Activated T-cell treated with anti-CD3 and anti-CD28 coated beads for 48 hours (primary cell): ENCODE measurements around the gene HSDL2.
"Not testable (repeated sequence)": the region's sequence is repeated elsewhere in the genome, so short reads cannot be mapped to it uniquely, and the experiment has no call there.

ENCODE experiments used
- DNase-seq: peaks from one replicate; pipeline ENCODE4 v3.0.0-alpha.2; 2020; ENCODE audit warnings: low read depth

The HSDL2 gene

DNA sequence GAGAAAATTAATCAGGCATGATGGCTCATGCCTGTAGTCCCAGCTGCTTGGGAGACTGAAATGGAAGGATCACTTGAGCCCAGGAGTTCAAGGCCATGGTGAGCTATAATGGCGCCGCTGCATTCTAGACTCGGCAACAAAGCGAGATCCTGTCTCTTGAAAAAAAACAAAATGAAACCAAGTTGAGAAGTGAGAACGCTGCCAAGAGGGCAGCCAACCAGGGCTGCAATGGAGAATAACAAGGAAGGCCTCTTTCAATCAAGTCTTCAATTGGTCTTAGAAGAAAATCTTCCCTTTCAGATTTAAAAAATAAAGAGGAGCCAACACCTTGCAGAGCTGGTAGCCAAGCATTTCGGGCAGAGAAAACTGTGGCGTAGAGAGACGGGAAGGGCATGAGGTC, 121.4 kb downstream of the HSDL2 start:
- DNase-seq: no peak

DNA sequence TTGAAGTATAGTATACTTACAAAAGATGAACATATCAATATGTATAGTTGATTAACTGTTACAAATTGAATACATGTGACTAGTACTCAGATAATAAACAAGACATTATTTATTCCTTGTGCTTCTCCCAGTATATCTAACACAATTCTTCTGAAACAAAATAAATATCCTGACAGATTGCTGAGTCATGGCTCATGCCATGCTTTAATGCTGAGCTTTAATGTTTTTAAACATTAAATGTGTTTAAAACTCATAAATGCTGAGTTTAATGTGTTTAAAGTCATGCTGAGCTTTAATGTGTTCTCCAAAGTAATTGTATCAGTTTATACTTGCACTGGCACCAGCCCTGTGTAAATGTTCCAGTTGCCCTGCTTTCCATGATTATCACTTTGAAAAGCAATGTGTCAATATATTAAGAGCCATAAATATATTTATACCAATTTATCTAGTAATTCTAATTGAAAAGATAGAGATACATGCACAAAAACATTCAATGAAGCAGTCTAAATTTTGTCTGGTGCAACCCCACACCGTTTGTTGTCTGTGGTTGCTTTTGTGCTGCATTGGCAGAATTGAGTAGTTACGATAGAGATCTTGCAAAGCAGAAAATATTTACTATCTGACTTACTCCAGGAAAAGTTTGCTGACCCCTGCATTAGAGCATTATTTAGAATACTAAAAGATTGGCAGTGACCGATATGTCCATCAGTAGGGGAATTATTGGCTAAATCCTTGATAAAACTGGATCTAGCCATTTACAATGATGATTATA, 122.5 kb downstream of the HSDL2 start:
- DNase-seq: no peak

GRCh38 chr9:112503170-112503569, 123.3 kb downstream of the HSDL2 start:
- no peak for DNase-seq

GRCh38 chr9:112505086-112505485, 125.2 kb downstream of the HSDL2 start:
- DNase-seq: no peak

DNA sequence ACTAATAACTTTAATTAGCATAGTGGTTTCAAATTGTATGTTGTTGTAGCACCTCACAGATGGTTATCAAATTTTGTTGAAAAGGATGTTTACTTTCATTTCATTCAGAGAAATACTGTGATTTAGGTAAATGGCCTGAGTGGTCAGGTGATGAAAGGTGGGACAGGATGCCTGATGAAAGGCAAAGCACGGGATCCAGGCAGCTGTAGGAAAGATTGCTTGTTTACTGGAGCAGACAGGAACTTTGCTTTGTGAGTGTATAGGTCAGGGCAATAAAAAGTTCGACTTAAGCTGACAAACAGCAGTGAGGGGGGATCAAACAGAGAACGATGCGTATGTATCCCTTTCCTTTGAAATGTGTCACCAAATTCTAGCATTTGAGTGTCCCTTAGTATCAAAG, 125.7 kb downstream of the HSDL2 start:
- no peak for DNase-seq

DNA sequence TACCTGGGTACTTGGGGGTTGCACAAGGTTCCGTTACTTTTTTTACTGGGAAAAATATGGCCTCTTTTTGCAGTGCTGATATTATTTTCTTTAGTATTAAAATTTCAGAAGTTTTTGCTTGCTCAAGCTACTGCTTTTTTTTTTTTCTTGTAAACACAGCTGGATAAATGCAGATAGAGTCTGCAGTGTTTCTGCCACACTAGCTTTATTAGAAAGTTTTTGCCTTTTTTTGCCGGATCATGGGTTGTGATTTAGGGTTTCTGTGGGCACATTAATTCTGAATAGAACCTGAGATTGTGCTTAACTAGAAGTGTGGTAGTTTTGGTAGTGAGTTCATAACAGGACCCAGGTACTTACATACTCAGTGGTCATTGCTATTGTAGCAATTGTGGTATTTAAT, 126.7 kb downstream of the HSDL2 start:
- no peak for DNase-seq

GRCh38 chr9:112507001-112507680, 127.2 kb downstream of the HSDL2 start:
- DNase-seq: no peak

DNA sequence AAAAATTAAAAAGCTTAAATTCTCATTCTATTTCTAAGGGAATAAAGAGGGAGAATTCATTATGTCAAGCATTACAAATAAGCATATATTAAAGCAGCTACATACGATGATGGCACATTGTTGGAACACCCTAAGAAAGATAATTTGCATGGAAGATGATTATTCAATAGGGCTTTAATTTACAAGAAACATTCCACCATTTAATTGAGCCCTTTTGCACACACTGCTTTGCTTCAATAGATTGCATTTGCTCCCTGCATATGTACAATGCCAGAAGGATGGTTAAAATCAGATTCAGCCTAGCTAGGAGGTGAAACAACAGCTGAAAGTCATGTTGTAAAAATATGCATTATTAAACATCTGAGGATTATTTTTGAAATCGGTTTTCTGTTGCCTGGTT, 128.5 kb downstream of the HSDL2 start:
- DNase-seq: no peak

DNA sequence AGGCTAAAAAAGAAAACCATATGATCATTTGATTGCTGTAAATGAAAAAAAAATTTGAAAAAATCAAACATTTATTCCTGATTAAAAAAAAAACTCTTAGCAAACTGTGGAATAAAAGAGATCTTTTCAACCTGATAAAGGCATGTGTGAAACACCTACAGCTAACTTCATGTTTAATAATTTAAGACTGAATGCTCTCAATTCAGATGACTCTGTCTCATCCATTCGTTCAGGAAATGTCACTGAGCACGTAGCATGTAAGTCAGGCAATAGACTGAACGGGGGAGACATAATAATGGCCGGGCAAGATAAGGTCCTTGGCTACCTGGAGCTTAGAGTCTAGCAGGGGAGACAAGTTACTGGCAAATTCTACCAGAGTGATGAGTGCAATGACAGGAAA, 132.5 kb downstream of the HSDL2 start:
- DNase-seq: not testable (repeated sequence)

DNA sequence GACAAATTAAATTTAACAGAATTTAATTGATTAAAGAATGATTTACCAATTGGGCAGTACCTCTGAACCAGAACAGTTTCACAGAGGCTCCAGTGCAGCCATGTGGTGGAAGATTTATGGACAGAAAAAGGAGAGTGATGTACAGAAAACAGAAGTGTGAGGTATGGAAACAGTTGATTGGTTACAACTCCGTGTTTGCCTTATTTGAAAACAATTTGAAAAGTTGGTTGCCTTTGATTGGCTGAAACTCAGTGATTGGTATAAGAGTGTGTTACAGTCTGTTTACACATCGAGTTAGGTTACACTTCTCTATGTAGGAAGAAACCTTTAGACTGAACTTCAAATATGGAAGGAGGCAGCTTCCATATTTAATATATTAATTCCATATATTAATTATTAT, 136.9 kb downstream of the HSDL2 start:
- no peak for DNase-seq

GRCh38 chr9:112520069-112520468, 140.2 kb downstream of the HSDL2 start:
- no peak for DNase-seq

DNA sequence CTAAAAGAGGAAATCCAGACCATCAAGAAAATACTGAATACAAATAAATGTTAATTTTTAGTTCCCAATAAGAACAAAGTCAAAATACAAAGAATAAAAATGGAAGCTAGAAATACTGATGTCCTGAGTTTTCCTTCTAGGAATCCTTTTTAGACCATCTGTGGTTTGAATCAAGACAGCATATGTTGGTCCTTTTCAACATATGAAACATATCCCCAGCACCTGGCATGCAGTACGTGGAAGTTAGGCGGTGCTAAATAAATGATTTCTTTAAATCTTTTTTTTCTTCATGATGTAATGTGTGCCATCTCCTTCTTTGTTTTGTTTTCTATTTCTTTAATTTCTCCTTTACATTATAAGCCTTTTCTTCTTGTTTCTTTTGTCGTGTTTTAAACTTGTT, 140.7 kb downstream of the HSDL2 start:
- no peak for DNase-seq
